CD4-positive, CD25-positive, alpha-beta regulatory T cell (primary cell): ENCODE data around the gene AFG1L. TPM values are rescaled to one million over a fixed set of nuclear protein-coding genes. Genes with fewer than 3 reads are reported as not detected.
"Not testable (repeated sequence)": the region's sequence is repeated elsewhere in the genome, so short reads cannot be mapped to it uniquely, and the experiment has no call there.

Source experiments
- ATAC-seq, 2 donors: fragments of 150-1000 bp; cut with Tn5 transposase; one replicate each; pipeline ENCODE4 v1.10.0; 2021; ENCODE audit warnings: low read depth in 2 of 2, moderate number of reproducible peaks in 2 of 2, moderate library complexity in 1 of 2
- DNase-seq, 3 donors: peaks; one replicate each; pipeline versions ENCODE4 v3.0.0 to v3.0.0-alpha.2; 2012 to 2022; ENCODE audit warnings: mixed read lengths in 1 of 3
- H3K27ac ChIP-seq: one replicate; pipeline ENCODE4 v1.7.0; 2013; ENCODE audit warnings: mild to moderate bottlenecking, low read length; ENCODE audit not compliant: insufficient read depth, poor library complexity, severe bottlenecking
- H3K27me3 ChIP-seq: one replicate; pipeline ENCODE4 v1.7.0; 2013; ENCODE audit warnings: low read length; ENCODE audit not compliant: control insufficient read depth, insufficient read depth
- H3K36me3 ChIP-seq: one replicate; pipeline ENCODE4 v1.7.0; 2013; ENCODE audit warnings: mild to moderate bottlenecking, low read length, moderate library complexity; ENCODE audit not compliant: control insufficient read depth, insufficient read depth
- H3K4me1 ChIP-seq: 2 replicates; pipeline ENCODE4 v1.7.0; 2013; ENCODE audit warnings: mild to moderate bottlenecking, low read length; ENCODE audit not compliant: insufficient read depth, control insufficient read depth, poor library complexity, severe bottlenecking
- H3K4me3 ChIP-seq: one replicate; pipeline ENCODE4 v1.7.0; 2013; ENCODE audit warnings: low read depth, mild to moderate bottlenecking, low read length, moderate library complexity
- H3K9me3 ChIP-seq, 2 experiments: 1 replicate in 1 of 2; 2 replicates in 1 of 2; pipeline ENCODE4 v1.7.0; 2013; ENCODE audit warnings: low read length in 2 of 2, mild to moderate bottlenecking in 1 of 2, moderate library complexity in 1 of 2; ENCODE audit not compliant: control insufficient read depth in 2 of 2
- H3K27ac Mint-ChIP-seq, 3 donors: one replicate each; pipeline ENCODE4 v1.8.0; 2020 to 2022; ENCODE audit warnings: mild to moderate bottlenecking in 3 of 3, mixed read lengths in 3 of 3, moderate library complexity in 2 of 3
- H3K27me3 Mint-ChIP-seq: one replicate; pipeline ENCODE4 v1.8.0; 2022; ENCODE audit warnings: mild to moderate bottlenecking, mixed read lengths
- H3K36me3 Mint-ChIP-seq: one replicate; pipeline ENCODE4 v1.8.0; 2020; ENCODE audit warnings: mixed read lengths
- H3K4me1 Mint-ChIP-seq, 4 donors: one replicate each; pipeline ENCODE4 v1.8.0; 2020 to 2022; ENCODE audit warnings: mixed read lengths in 4 of 4, mild to moderate bottlenecking in 1 of 4
- H3K4me3 Mint-ChIP-seq, 4 donors: one replicate each; pipeline ENCODE4 v1.8.0; 2020 to 2022; ENCODE audit warnings: mild to moderate bottlenecking in 4 of 4, mixed read lengths in 4 of 4, moderate library complexity in 3 of 4
- H3K9me3 Mint-ChIP-seq, 7 donors: one replicate each; pipeline ENCODE4 v1.8.0; 2020 to 2022; ENCODE audit warnings: mixed read lengths in 7 of 7, mild to moderate bottlenecking in 3 of 7, moderate library complexity in 2 of 7
- polyA plus RNA-seq, 4 donors: library from polyadenylated mRNA; unstranded; fragments of 300-500 nt; fragmentation: Illumina TruSeq; gene quantifications; one replicate each; pipeline ENCODE4 v1.2.3, GENCODE V29; 2021
- total RNA-seq: library from RNA; stranded (reverse); gene quantifications from one replicate; pipeline ENCODE4 v1.2.3, GENCODE V29; 2022

The AFG1L gene
- total and polyA plus RNA-seq, 5 donors from 2014 or later, result 0.55 to 4.4 (median 2.2) TPM

GRCh38 chr6:108292561-108292960, 2.3 kb upstream of the AFG1L start:
- not testable (repeated sequence) for H3K27ac Mint-ChIP-seq, H3K36me3 Mint-ChIP-seq, H3K36me3 ChIP-seq, ATAC-seq, H3K9me3 ChIP-seq, H3K4me3 ChIP-seq, H3K27ac ChIP-seq, H3K9me3 Mint-ChIP-seq, DNase-seq, H3K27me3 ChIP-seq
- Mint-ChIP-seq H3K27me3 (peaks cover 11% of the 10 kb centered on the region), H3K4me3 (peak overlapping the region in 2 of 4 donors; percentile 39 to 83), H3K4me1 (peaks cover 10 to 26% (median 20%) of the 10 kb centered on the region in 4 donors)
- peaks cover 15% of the 10 kb centered on the region for H3K4me1 ChIP-seq

GRCh38 chr6:108293527-108294296, 1.1 kb upstream of the AFG1L start:
- peak in 2 of 3 donors; percentile 2 to 7 for DNase-seq
- ATAC-seq, result no peak
- Mint-ChIP-seq H3K27ac (peak overlapping the region in 2 of 3 donors; percentile 98), H3K27me3 (peaks cover 11% of the 10 kb centered on the region), H3K36me3 (no peaks in the 10 kb centered on the region), H3K4me1 (peaks cover 10 to 18% (median 14%) of the 10 kb centered on the region in 4 donors), H3K9me3 (peaks cover 0 to 5% (median 0%) of the 10 kb centered on the region in 7 donors), H3K4me3 (peak overlapping the region; percentile 97 to 99 (median 98))
- Histone ChIP-seq H3K27me3 (no peaks in the 10 kb centered on the region), H3K4me3 (peak overlapping the region; percentile 98), H3K27ac (peak overlapping the region; percentile 95), H3K9me3 (no peaks in the 10 kb centered on the region), H3K4me1 (peaks cover 15% of the 10 kb centered on the region), H3K36me3 (no peaks in the 10 kb centered on the region)

DNA sequence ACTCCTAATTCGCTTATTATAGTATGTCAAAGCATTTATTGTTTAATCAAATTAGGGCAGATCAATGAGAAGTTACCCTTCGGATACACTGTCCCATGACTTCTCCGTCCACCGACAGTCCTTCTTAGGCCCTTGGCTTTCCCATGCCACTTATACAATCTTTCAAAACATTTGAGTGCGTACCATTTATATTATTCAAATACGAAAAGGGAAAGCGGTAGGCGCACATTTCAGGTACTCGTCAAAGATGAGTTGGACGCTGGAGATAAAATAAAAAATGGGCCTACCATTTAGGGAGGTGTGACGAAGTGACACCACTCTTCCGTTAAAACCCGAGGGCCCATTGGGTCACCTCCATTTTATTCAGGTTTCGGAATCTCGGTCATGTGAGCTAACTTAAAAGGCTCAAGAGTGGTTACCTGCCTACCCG, 542 bp upstream of the AFG1L start:
- ATAC-seq (peak; percentile 44 to 53), DNase-seq (no peak)
- Histone ChIP-seq H3K4me1 (peaks cover 15% of the 10 kb centered on the region), H3K9me3 (no peaks in the 10 kb centered on the region), H3K36me3 (no peaks in the 10 kb centered on the region), H3K27ac (peak overlapping the region; percentile 95), H3K27me3 (no peaks in the 10 kb centered on the region), H3K4me3 (peak overlapping the region; percentile 98)
- Mint-ChIP-seq H3K36me3 (no peaks in the 10 kb centered on the region), H3K4me1 (peaks cover 12 to 21% (median 14%) of the 10 kb centered on the region in 4 donors), H3K27me3 (peaks cover 11% of the 10 kb centered on the region), H3K9me3 (peaks cover 0 to 3% (median 0%) of the 10 kb centered on the region in 7 donors), H3K4me3 (peak overlapping the region; percentile 97 to 99 (median 98)), H3K27ac (peak overlapping the region; percentile 98 to 100 (median 98))

DNA sequence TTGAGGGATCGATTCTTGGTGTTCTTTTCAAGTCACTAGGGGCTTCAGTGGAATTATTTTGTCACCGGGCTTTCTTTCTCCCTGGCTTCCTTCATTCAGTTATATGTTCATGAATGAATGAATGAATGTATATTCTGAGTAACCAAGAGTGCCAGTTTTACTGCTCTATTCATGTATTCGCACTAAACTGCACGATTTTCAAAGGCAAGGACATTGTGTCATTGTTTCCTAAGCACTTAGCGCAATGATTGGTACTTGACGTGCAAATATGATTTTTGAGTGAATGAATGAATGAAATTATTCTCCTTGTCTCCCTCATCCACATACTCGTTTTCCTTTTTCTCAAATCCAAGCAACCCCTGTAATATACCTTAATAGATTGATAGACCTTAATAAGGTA, 822 bp downstream of the AFG1L start:
- Mint-ChIP-seq H3K27ac (peak overlapping the region; percentile 98 to 100 (median 98)), H3K36me3 (no peaks in the 10 kb centered on the region), H3K4me1 (peaks cover 13 to 24% (median 15%) of the 10 kb centered on the region in 4 donors), H3K9me3 (peaks cover 0 to 2% (median 0%) of the 10 kb centered on the region in 7 donors), H3K27me3 (peaks cover 11% of the 10 kb centered on the region), H3K4me3 (peak overlapping the region; percentile 97 to 99 (median 98))
- Histone ChIP-seq H3K36me3 (no peaks in the 10 kb centered on the region), H3K27me3 (no peaks in the 10 kb centered on the region), H3K4me1 (peaks cover 15% of the 10 kb centered on the region), H3K4me3 (peak overlapping the region; percentile 98), H3K9me3 (no peaks in the 10 kb centered on the region), H3K27ac (peak overlapping the region; percentile 95)
- no peak for ATAC-seq
- no peak for DNase-seq

DNA sequence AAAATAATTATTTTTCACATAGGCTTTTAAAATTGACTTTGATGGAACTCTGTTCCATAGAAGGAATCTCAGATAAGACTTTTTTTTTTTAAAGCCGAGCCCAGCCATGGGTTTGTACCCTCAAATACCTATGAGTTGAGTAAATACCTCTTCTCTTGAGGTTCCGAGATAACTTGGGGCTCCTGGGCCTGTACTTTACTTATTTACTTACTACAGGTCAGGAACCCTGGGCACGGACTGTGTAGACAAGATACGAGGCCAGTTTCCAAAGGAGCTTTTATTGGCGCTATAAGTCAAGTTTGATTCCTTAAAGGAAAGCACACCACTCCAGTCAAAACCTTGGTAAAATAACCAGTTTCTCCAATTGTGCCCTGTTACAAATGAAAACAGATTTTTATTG, 7.5 kb downstream of the AFG1L start:
- Histone ChIP-seq H3K36me3 (no peaks in the 10 kb centered on the region), H3K4me3 (no peak overlapping the region), H3K9me3 (no peaks in the 10 kb centered on the region), H3K4me1 (no peaks in the 10 kb centered on the region), H3K27me3 (no peaks in the 10 kb centered on the region), H3K27ac (no peak overlapping the region)
- DNase-seq (no peak), ATAC-seq (no peak)
- H3K36me3 Mint-ChIP-seq, result peaks cover 5% of the 10 kb centered on the region
- peaks cover 5 to 15% (median 9%) of the 10 kb centered on the region in 4 donors for H3K4me1 Mint-ChIP-seq
- no peak overlapping the region for H3K27ac Mint-ChIP-seq
- no peaks in the 10 kb centered on the region for H3K27me3 Mint-ChIP-seq
- H3K4me3 Mint-ChIP-seq, result no peak overlapping the region
- peaks cover 0 to 2% (median 0%) of the 10 kb centered on the region in 7 donors for H3K9me3 Mint-ChIP-seq

DNA sequence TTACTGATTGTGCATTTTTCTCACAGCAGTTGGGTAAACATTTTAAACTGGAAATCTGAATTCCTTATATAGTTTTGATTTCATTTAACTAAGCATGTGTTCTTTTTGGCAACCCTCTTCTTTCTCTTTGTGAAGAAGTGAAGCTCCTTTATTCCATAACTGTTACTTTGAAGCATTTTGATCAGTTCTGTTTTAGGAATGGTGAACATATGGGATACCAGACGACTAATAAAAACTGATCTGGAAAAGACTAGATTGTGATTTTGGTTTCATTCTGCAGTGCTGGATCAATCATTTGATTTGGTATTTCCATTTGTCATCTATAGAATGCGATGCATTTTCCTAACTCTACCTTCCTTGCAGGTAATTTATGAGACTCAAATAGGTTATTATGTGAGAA, 9.8 kb downstream of the AFG1L start:
- Mint-ChIP-seq H3K27me3 (no peaks in the 10 kb centered on the region), H3K9me3 (peaks cover 0 to 2% (median 0%) of the 10 kb centered on the region in 7 donors), H3K27ac (no peak overlapping the region), H3K36me3 (peaks cover 5% of the 10 kb centered on the region), H3K4me1 (peaks cover 5 to 8% (median 6%) of the 10 kb centered on the region in 4 donors), H3K4me3 (no peak overlapping the region)
- no peak overlapping the region for H3K4me3 ChIP-seq
- no peaks in the 10 kb centered on the region for H3K9me3 ChIP-seq
- no peaks in the 10 kb centered on the region for H3K27me3 ChIP-seq
- no peak overlapping the region for H3K27ac ChIP-seq
- no peaks in the 10 kb centered on the region for H3K36me3 ChIP-seq
- no peak for DNase-seq
- no peaks in the 10 kb centered on the region for H3K4me1 ChIP-seq
- no peak for ATAC-seq

- H3K4me1 Mint-ChIP-seq, H3K36me3 Mint-ChIP-seq, H3K9me3 ChIP-seq, H3K27ac Mint-ChIP-seq, H3K36me3 ChIP-seq, H3K27ac ChIP-seq, H3K4me3 Mint-ChIP-seq, H3K4me3 ChIP-seq, H3K27me3 Mint-ChIP-seq, H3K9me3 Mint-ChIP-seq, H3K27me3 ChIP-seq, ATAC-seq, H3K4me1 ChIP-seq: not testable (repeated sequence)
- peak in 1 of 3 donors; percentile 64 for DNase-seq
These were observed 13.8 kb downstream of the AFG1L start for GRCh38 chr6:108308641-108309040.

- H3K4me3 ChIP-seq, result no peak overlapping the region
- no peak overlapping the region for H3K4me3 Mint-ChIP-seq
- no peak for ATAC-seq
These were observed 15.0 kb downstream of the AFG1L start for GRCh38 chr6:108309844-108310243.

More at GRCh38 chr6:108309844-108310243, 15.0 kb downstream of the AFG1L start:
- Histone ChIP-seq H3K27ac (no peak overlapping the region), H3K27me3 (no peaks in the 10 kb centered on the region), H3K4me1 (no peaks in the 10 kb centered on the region), H3K36me3 (no peaks in the 10 kb centered on the region), H3K9me3 (no peaks in the 10 kb centered on the region)
- Mint-ChIP-seq H3K27ac (no peak overlapping the region), H3K36me3 (no peaks in the 10 kb centered on the region), H3K4me1 (peaks cover 0 to 6% (median 1%) of the 10 kb centered on the region in 4 donors), H3K27me3 (no peaks in the 10 kb centered on the region), H3K9me3 (no peaks in the 10 kb centered on the region)
- DNase-seq, result no peak
